ENCODE results near the gene GLT8D2.

The GLT8D2 gene

GRCh38 chr12:103944964-103945363, 105.0 kb downstream of the GLT8D2 start:
- FAIRE-seq, result no peak

Measured in A204.1 (cell line).